Bladder microvascular endothelial cell (primary cell): ENCODE data around the gene SEC61A2. TPM values are rescaled to one million over a fixed set of nuclear protein-coding genes. Genes with fewer than 3 reads are reported as not detected.

ENCODE experiments used
- total RNA-seq: library from RNA; depleted of rRNA; stranded (reverse); fragments of >200 nt; gene quantifications from 2 replicates; pipeline ENCODE4 v1.2.3, GENCODE V29; 2014

The SEC61A2 gene
- 2.6 and 6.5 TPM in 2 replicates for total RNA-seq

DNA sequence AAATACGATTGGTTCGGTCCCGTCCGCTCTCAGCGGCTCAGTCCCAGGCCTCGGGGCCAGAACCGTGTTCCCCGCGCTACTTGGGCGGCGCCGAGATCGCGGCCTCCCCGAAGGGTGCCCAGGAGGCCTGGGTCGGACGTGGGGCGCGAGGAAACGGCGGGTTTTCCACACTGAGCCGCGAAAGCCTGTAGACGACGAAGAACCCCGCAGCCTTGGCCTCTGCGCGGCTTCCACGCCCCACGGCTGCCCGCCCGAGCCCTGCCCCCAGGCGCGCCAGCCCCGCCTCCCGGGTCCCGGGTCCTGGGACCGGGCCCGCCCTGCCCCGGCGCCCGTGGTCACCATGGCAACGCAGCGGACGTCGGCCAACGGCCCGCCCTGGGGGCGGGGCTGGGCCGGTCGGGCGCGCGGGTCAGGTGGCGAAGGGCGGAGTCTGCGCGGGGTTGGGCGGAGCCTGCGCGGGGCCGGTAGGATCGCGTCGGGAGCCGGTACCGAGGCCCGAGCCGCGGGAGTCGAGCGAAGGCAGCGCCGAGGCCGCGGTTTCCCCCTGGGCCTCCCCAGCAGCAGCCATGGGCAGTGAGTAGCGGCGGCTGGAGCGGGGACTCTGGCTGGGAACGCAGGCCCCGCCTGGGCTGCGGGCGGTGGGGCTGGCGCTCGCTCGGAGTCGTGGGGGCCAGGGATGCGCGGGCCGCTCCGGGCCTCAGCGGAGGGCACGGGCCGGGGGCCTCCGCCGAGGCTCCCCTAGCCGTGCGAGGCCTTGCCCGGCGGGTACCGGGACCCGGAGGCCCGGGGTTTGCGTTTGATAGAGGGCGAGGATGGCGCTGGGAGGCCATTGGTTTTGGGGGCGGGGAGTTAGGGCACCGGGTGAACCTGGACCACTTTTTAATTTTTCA lies at the start of gene SEC61A2:
Gene SEC61A2 (plus strand): TSS at position 456 of the 890 bp plus-strand sequence. CDS start 111 bp downstream, at position 567.

DNA sequence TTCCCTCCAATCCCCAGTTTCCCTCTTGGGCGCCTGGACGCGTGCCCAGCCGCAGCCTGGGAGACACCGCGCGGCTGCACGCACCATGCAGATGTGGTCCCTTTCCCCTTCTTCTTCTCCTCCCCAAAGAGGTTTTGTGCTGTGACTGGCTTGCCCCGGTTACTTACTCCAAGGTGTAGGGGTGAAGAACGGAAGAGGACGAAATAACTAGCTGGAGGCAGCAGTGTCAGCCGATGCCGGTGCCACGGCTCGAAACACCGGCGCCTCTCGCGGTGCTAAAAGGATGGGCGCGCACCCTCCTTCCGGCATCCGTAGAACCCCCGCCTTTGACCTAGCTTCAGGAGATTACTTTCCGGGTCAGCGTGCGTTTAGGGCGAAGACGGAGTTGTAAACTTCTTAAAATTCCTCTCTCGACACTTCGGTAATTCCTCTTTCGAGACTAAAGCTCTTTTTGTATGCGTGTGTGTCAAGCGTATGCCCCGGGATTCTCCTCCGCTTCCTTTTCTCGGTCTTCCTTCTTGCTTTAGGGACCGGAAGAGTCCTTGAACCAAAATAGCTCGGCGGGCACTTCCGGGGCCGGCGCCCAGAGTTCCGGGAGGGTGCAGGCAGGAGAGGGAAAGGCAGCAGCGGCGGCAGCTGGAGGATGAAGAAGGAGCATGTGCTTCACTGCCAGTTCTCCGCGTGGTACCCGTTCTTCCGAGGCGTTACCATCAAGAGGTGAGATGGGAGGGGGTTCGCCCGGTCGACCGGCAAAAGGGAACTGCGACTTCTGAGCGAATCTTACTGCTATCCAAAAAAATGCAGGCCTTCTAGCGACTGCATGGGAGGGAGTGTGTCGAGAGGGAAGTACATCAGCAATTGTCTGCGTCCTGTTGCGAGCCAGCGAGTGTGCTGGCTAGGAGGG lies 66.4 kb downstream of the SEC61A2 start, which contains the start of the genes CDC123 and NUDT5:
Gene CDC123 (plus strand): TSS at position 586 of the 904 bp plus-strand sequence. CDS start 58 bp downstream, at position 644.
Gene NUDT5 (minus strand): TSS at position 289 of the 904 bp plus-strand sequence. CDS start 9,600 bp downstream, outside the sequence.

Other genes starting within 250 kb of the SEC61A2 start
- gene UPF2, start 86.9 kb upstream of the SEC61A2 start, total RNA-seq, result 12.0 and 26.1 TPM in 2 replicates
- 18.3 and 22.4 TPM in 2 replicates for gene DHTKD1, start 60.7 kb upstream of the SEC61A2 start, total RNA-seq
- 53.3 and 71.1 TPM in 2 replicates for gene NUDT5, start 66.2 kb downstream of the SEC61A2 start, total RNA-seq
- gene CDC123, start 66.5 kb downstream of the SEC61A2 start, total RNA-seq, result 154 and 205 TPM in 2 replicates
- 0.49 and 3.1 TPM in 2 replicates for gene CAMK1D, start 219.9 kb downstream of the SEC61A2 start, total RNA-seq